B cell (primary cell): Measurements from ENCODE around the gene VIPR2. TPM values are rescaled to one million over a fixed set of nuclear protein-coding genes. Genes with fewer than 3 reads are reported as not detected.

Source experiments
- ATAC-seq: fragments of 200-7000 bp; cut with Tn5 transposase; one replicate; pipeline ENCODE4 v1.10.0; 2021; ENCODE audit warnings: low read depth, mild to moderate bottlenecking, moderate number of reproducible peaks, moderate library complexity
- CTCF ChIA-PET: fragments of 350-600 bp; sonication (Branson Sonifier 250); formaldehyde crosslinking; loops from one replicate; lab custom pipeline; 2021; ENCODE audit warnings: antibody characterized with exemption, inconsistent platforms; lab: Charles Lee
- POLR2A ChIA-PET: fragments of 350-600 bp; sonication (Branson Sonifier 250); formaldehyde crosslinking; loops from one replicate; lab custom pipeline; 2021; ENCODE audit warnings: antibody characterized with exemption; lab: Charles Lee
- DNase-seq: peaks from one replicate; pipeline ENCODE4 v3.0.0; 2013
- H2AFZ ChIP-seq: 2 replicates; pipeline ENCODE4 v1.6.1; 2012; ENCODE audit warnings: mild to moderate bottlenecking, low read depth, low read length; ENCODE audit not compliant: insufficient read depth, poor library complexity, severe bottlenecking
- H3K27ac ChIP-seq, 2 donors: 1 replicate in 1 of 2; 2 replicates in 1 of 2; pipeline ENCODE4 v1.5.1; 2012 to 2013; ENCODE audit warnings: low read length in 2 of 2, mild to moderate bottlenecking in 2 of 2, moderate library complexity in 1 of 2
- H3K27me3 ChIP-seq, 4 experiments: fragments of 200-600 bp in 1 of 4; sonication (generic) in 1 of 4; replicated peaks in 1 of 4; 1 replicate in 2 of 4; 2 replicates in 2 of 4; pipeline versions ENCODE4 v1.6.1 to v1.7.0; 2013 to 2016; ENCODE audit warnings: low read length in 3 of 4, mild to moderate bottlenecking in 2 of 4, mixed read lengths in 1 of 4, moderate library complexity in 1 of 4; ENCODE audit not compliant: insufficient read depth in 4 of 4, control insufficient read depth in 3 of 4; ENCODE audit errors: control extremely low read depth in 1 of 4
- H3K36me3 ChIP-seq, 2 experiments: replicated peaks in 1 of 2; 1 replicate in 1 of 2; 2 replicates in 1 of 2; pipeline versions ENCODE4 v1.6.1 to v1.7.1; 2013; ENCODE audit warnings: low read length in 1 of 2; ENCODE audit not compliant: insufficient read depth in 2 of 2, control insufficient read depth in 1 of 2; ENCODE audit errors: control extremely low read depth in 1 of 2, extremely low read depth in 1 of 2
- H3K4me1 ChIP-seq, 2 donors: fragments of 200-600 bp in 1 of 2; sonication (generic) in 1 of 2; 1 replicate in 1 of 2; 2 replicates in 1 of 2; pipeline versions ENCODE4 v1.5.1 to v1.6.1; 2013 to 2017; ENCODE audit warnings: low read length in 2 of 2; ENCODE audit not compliant: control insufficient read depth in 2 of 2, insufficient read depth in 2 of 2
- H3K4me2 ChIP-seq: replicated peaks from 2 replicates; pipeline ENCODE3; 2012; ENCODE audit warnings: mild to moderate bottlenecking, low read depth, low read length; ENCODE audit not compliant: poor library complexity, severe bottlenecking
- H3K4me3 ChIP-seq, 5 experiments: fragments of 200-600 bp in 1 of 5; sonication (generic) in 1 of 5; 1 replicate in 3 of 5; 2 replicates in 2 of 5; pipeline versions ENCODE4 v1.5.1 to v1.7.0; 2011 to 2016; ENCODE audit warnings: low read length in 4 of 5, mild to moderate bottlenecking in 4 of 5, low read depth in 2 of 5, control low read depth in 1 of 5, moderate library complexity in 1 of 5; ENCODE audit not compliant: insufficient read depth in 1 of 5; ENCODE audit errors: control extremely low read depth in 1 of 5, extremely low read depth in 1 of 5
- H3K79me2 ChIP-seq: fragments of 200-600 bp; sonication (generic); one replicate; pipeline ENCODE4 v1.6.0; 2016; ENCODE audit warnings: low read length; ENCODE audit not compliant: control insufficient read depth, insufficient read depth
- H3K9ac ChIP-seq: fragments of 200-600 bp; sonication (generic); 2 replicates; pipeline ENCODE4 v1.6.1; 2017; ENCODE audit warnings: mild to moderate bottlenecking, low read length, moderate library complexity
- H3K9me3 ChIP-seq, 3 donors: one replicate each; pipeline versions ENCODE4 v1.6.1 to v1.7.1; 2013; ENCODE audit warnings: low read length in 2 of 3; ENCODE audit not compliant: control insufficient read depth in 2 of 3, insufficient read depth in 1 of 3; ENCODE audit errors: control extremely low read depth in 1 of 3
- H4K20me1 ChIP-seq: 2 replicates; pipeline ENCODE4 v1.6.0; 2012; ENCODE audit warnings: mild to moderate bottlenecking, low read length; ENCODE audit not compliant: insufficient read depth, control insufficient read depth, poor library complexity, severe bottlenecking
- H3K27ac Mint-ChIP-seq: one replicate; pipeline ENCODE4 v1.8.0; 2021; ENCODE audit warnings: mixed read lengths
- H3K27me3 Mint-ChIP-seq: one replicate; pipeline ENCODE4 v1.8.0; 2021; ENCODE audit warnings: mixed read lengths
- H3K4me1 Mint-ChIP-seq: one replicate; pipeline ENCODE4 v1.8.0; 2021; ENCODE audit warnings: mixed read lengths
- H3K4me3 Mint-ChIP-seq: one replicate; pipeline ENCODE4 v1.8.0; 2021; ENCODE audit warnings: mixed read lengths
- H3K9me3 Mint-ChIP-seq: one replicate; pipeline ENCODE4 v1.8.0; 2022; ENCODE audit warnings: mixed read lengths; ENCODE audit not compliant: insufficient read depth
- CTCF ChIP-seq: fragments of 200-600 bp; IDR thresholded peaks from one replicate; pipeline ENCODE4 v1.8.0; 2022; ENCODE audit warnings: antibody characterized with exemption, mild to moderate bottlenecking
- EZH2 ChIP-seq: IDR thresholded peaks from 2 replicates; pipeline ENCODE4 v1.6.1; 2012; ENCODE audit warnings: borderline replicate concordance, low read depth, mild to moderate bottlenecking, moderate library complexity, low read length; ENCODE audit not compliant: insufficient read depth, poor library complexity, severe bottlenecking
- WGBS: methylation state at CpG from one replicate; pipeline ENCODE4 v1.1.5; 2013; ENCODE audit warnings: missing lambda C conversion rate; ENCODE audit not compliant: insufficient coverage; 5-methylcytosine and 5-hydroxymethylcytosine counted together
- intact Hi-C: fragments of 100-400 bp; cut with micrococcal nuclease; formaldehyde crosslinking; loops from one replicate; pipeline ENCODE4 v1.10.0; 2022
- polyA plus RNA-seq: library from polyadenylated mRNA; depleted of rRNA; stranded (reverse); fragments of >200 nt; gene quantifications from 2 replicates; pipeline ENCODE4 v1.2.3, GENCODE V29; 2012
- total RNA-seq, 2 donors: library from RNA; stranded (reverse); fragments of 120-200 nt in 1 of 2; gene quantifications; 1 replicate in 1 of 2; 2 replicates in 1 of 2; pipeline versions ENCODE4 v1.2.3 to v1.2.4, GENCODE V29; 2013 to 2022

The VIPR2 gene
- total and polyA plus RNA-seq, 2 donors (not counting 1 experiment from before 2014, with no cell fraction given): not detected

DNA sequence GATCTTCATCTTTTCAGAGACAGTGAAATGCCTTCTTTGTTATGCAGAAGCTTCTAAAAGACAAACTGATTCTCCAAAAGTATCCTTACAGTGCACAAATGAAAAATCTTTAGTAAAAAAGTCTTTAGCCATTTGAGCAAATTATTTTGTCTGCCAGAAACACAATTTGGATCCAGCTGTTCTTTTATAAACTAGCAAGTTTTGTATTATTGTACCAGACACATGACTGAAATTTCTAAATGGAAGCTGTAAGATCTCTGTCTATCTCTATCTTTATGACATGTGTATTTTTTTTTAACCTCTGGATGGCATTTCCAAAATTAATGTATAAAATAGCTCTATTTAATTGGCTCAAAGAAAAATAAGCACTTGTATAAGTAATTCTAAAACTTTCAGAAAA lies 68.3 kb downstream of the VIPR2 start:
- ATAC-seq: no peak
- TF ChIP-seq EZH2: no peak
- no peak for TF ChIP-seq CTCF
- POLR2A ChIA-PET: no interaction called here

GRCh38 chr7:159075563-159076238 lies 69.0 kb downstream of the VIPR2 start:
- Histone ChIP-seq H3K9me3 (no peaks in the 10 kb centered on the region), H2AFZ (no peak overlapping the region), H4K20me1 (no peaks in the 10 kb centered on the region), H3K27me3 (no peaks in the 10 kb centered on the region), H3K9ac (no peak overlapping the region), H3K4me2 (no peak overlapping the region), H3K79me2 (no peaks in the 10 kb centered on the region), H3K4me1 (no peaks in the 10 kb centered on the region), H3K27ac (no peak overlapping the region), H3K36me3 (no peaks in the 10 kb centered on the region), H3K4me3 (no peak overlapping the region)
- ATAC-seq (no peak), DNase-seq (no peak)
- intact Hi-C loops: no loop called here
- no peaks in the 10 kb centered on the region for H3K4me1 Mint-ChIP-seq
- no peaks in the 10 kb centered on the region for H3K9me3 Mint-ChIP-seq
- ChIA-PET CTCF (interaction anchor here (0.5 kb wide), 1 partner anchor 380 kb away, joined by 3 read pairs; no protein-coding TSS in a partner anchor), POLR2A (no interaction called here)
- no peak overlapping the region for H3K4me3 Mint-ChIP-seq
- H3K27me3 Mint-ChIP-seq: peaks cover 10% of the 10 kb centered on the region
- WGBS: 87% methylated on average over 14 of the region's 17 CpGs
- no peak overlapping the region for H3K27ac Mint-ChIP-seq
- TF ChIP-seq EZH2 (no peak), CTCF (no peak)

More for the DNA sequence above, 68.3 kb downstream of the VIPR2 start:
- intact Hi-C loops: no loop called here
- H3K27ac ChIP-seq: no peak overlapping the region
- H4K20me1 ChIP-seq: no peaks in the 10 kb centered on the region
- H3K36me3 ChIP-seq: no peaks in the 10 kb centered on the region
- Mint-ChIP-seq H3K4me3 (no peak overlapping the region), H3K27ac (no peak overlapping the region), H3K27me3 (peaks cover 7% of the 10 kb centered on the region), H3K9me3 (no peaks in the 10 kb centered on the region), H3K4me1 (no peaks in the 10 kb centered on the region)
- no peak overlapping the region for H2AFZ ChIP-seq
- CTCF ChIA-PET: no interaction called here
- H3K27me3 ChIP-seq: no peaks in the 10 kb centered on the region
- H3K9ac ChIP-seq: no peak overlapping the region
- H3K4me2 ChIP-seq: no peak overlapping the region
- no peak overlapping the region for H3K4me3 ChIP-seq
- no peaks in the 10 kb centered on the region for H3K9me3 ChIP-seq
- DNase-seq: no peak
- H3K4me1 ChIP-seq: no peaks in the 10 kb centered on the region
- no peaks in the 10 kb centered on the region for H3K79me2 ChIP-seq
